HepG2 (cell line): ENCODE data around the gene PLXNB2. TPM values are rescaled to one million over a fixed set of nuclear protein-coding genes. Genes with fewer than 3 reads are reported as not detected.

Source experiments
- GZF1 ChIP-seq: sonication (generic); formaldehyde crosslinking; IDR thresholded peaks from 2 replicates; pipeline ENCODE4 v1.5.1; 2020; ENCODE audit warnings: mild to moderate bottlenecking, missing genetic modification reagents
- MED8 ChIP-seq: sonication (generic); formaldehyde crosslinking; IDR thresholded peaks from 2 replicates; pipeline ENCODE4 v1.8.1; 2023; ENCODE audit warnings: mild to moderate bottlenecking, missing genetic modification reagents; ENCODE audit not compliant: insufficient replicate concordance
- MEF2D ChIP-seq: sonication (generic); formaldehyde crosslinking; IDR thresholded peaks from 2 replicates; pipeline ENCODE4 v1.5.1; 2020; ENCODE audit warnings: mild to moderate bottlenecking, missing genetic modification reagents
- MYNN ChIP-seq: sonication (generic); formaldehyde crosslinking; IDR thresholded peaks from 2 replicates; pipeline ENCODE4 v1.4.0; 2020; ENCODE audit warnings: mild to moderate bottlenecking, low read depth, missing genetic modification reagents
- REPIN1 ChIP-seq: sonication (generic); formaldehyde crosslinking; IDR thresholded peaks from 2 replicates; pipeline ENCODE4 v1.8.0; 2022; ENCODE audit warnings: missing genetic modification reagents, low read depth, mild to moderate bottlenecking, borderline replicate concordance
- TSC22D2 ChIP-seq: sonication (generic); formaldehyde crosslinking; IDR thresholded peaks from 2 replicates; pipeline ENCODE4 v1.5.1; 2020; ENCODE audit warnings: missing genetic modification reagents, mild to moderate bottlenecking, borderline replicate concordance
- ZNF12 ChIP-seq: sonication (generic); formaldehyde crosslinking; IDR thresholded peaks from 2 replicates; pipeline ENCODE4 v1.5.0; 2020; ENCODE audit warnings: missing genetic modification reagents
- ZNF124 ChIP-seq: sonication (generic); formaldehyde crosslinking; IDR thresholded peaks from 2 replicates; pipeline ENCODE4 v1.4.0; 2020; ENCODE audit warnings: missing genetic modification reagents
- ZNF224 ChIP-seq: sonication (generic); formaldehyde crosslinking; IDR thresholded peaks from 2 replicates; pipeline ENCODE4 v1.5.0; 2020; ENCODE audit warnings: mild to moderate bottlenecking, missing genetic modification reagents
- ZNF24 ChIP-seq: fragments of 450-650 bp; IDR thresholded peaks from 2 replicates; pipeline ENCODE4 v1.6.1; 2017; ENCODE audit warnings: antibody characterized with exemption, mild to moderate bottlenecking
- ZNF451 ChIP-seq: sonication (generic); formaldehyde crosslinking; IDR thresholded peaks from 2 replicates; pipeline ENCODE4 v1.5.0; 2020; ENCODE audit warnings: mild to moderate bottlenecking, missing genetic modification reagents
- ZNF589 ChIP-seq: sonication (generic); formaldehyde crosslinking; conservative IDR thresholded peaks from 2 replicates; pipeline ENCODE4 v1.8.0; 2022; ENCODE audit warnings: mild to moderate bottlenecking, moderate library complexity, missing genetic modification reagents
- polyA plus RNA-seq, 8 experiments: library from polyadenylated mRNA; depleted of rRNA in 3 of 8; stranded (reverse) in 7 of 8; unstranded in 1 of 8; fragments of >200 nt; fragmentation: Illumina TruSeq in 4 of 8; extraction: Trizol in 4 of 8; gene quantifications; 2 replicates each; pipeline versions ENCODE4 v1.2.1 to v1.2.3, GENCODE V29; 2011 to 2016; ENCODE audit warnings: low read depth in 4 of 8, missing spikeins in 1 of 8, mixed read lengths in 1 of 8; ENCODE audit not compliant: insufficient read depth in 1 of 8
- total RNA-seq, 5 experiments: library from RNA; depleted of rRNA; stranded (reverse); fragments of >200 nt; fragmentation: Illumina TruSeq; extraction: Trizol; gene quantifications; 2 replicates each; pipeline ENCODE4 v1.2.3, GENCODE V29; 2016; ENCODE audit warnings: low read depth in 1 of 5
- TF ChIP-seq, protein P1 (sequence below): IDR thresholded peaks from 2 replicates; pipeline ENCODE4 v1.6.1; 2018; ENCODE audit warnings: missing genetic modification reagents, mild to moderate bottlenecking, missing compliant biosample characterization
- TF ChIP-seq, protein P2 (sequence below): IDR thresholded peaks from 2 replicates; pipeline ENCODE4 v1.6.1; 2018; ENCODE audit warnings: missing genetic modification reagents
- TF ChIP-seq, protein P3 (sequence below): fragments of 450-650 bp; IDR thresholded peaks from 2 replicates; pipeline ENCODE4 v1.6.1; 2016
- TF ChIP-seq, protein P4 (sequence below): sonication (generic); formaldehyde crosslinking; IDR thresholded peaks from 2 replicates; pipeline ENCODE4 v1.5.1; 2020; ENCODE audit warnings: missing genetic modification reagents, mild to moderate bottlenecking, borderline replicate concordance
- TF ChIP-seq, protein P5 (sequence below): fragments of 450-650 bp; IDR thresholded peaks from 2 replicates; pipeline ENCODE4 v1.6.1; 2017
- TF ChIP-seq, protein P6 (sequence below): sonication (generic); formaldehyde crosslinking; IDR thresholded peaks from 2 replicates; pipeline ENCODE4 v1.4.0; 2020; ENCODE audit warnings: mild to moderate bottlenecking, missing genetic modification reagents
- TF ChIP-seq, protein P7 (sequence below): sonication (generic); formaldehyde crosslinking; IDR thresholded peaks from 2 replicates; pipeline ENCODE4 v1.9.0; 2021; ENCODE audit warnings: missing genetic modification reagents, borderline replicate concordance

PLXNB2 gene
- total and polyA plus RNA-seq, 2 of the 13 experiments (the other 11 are each of a cell fraction or from before 2014, with no cell fraction given), result 32.6 to 68.9 TPM

DNA sequence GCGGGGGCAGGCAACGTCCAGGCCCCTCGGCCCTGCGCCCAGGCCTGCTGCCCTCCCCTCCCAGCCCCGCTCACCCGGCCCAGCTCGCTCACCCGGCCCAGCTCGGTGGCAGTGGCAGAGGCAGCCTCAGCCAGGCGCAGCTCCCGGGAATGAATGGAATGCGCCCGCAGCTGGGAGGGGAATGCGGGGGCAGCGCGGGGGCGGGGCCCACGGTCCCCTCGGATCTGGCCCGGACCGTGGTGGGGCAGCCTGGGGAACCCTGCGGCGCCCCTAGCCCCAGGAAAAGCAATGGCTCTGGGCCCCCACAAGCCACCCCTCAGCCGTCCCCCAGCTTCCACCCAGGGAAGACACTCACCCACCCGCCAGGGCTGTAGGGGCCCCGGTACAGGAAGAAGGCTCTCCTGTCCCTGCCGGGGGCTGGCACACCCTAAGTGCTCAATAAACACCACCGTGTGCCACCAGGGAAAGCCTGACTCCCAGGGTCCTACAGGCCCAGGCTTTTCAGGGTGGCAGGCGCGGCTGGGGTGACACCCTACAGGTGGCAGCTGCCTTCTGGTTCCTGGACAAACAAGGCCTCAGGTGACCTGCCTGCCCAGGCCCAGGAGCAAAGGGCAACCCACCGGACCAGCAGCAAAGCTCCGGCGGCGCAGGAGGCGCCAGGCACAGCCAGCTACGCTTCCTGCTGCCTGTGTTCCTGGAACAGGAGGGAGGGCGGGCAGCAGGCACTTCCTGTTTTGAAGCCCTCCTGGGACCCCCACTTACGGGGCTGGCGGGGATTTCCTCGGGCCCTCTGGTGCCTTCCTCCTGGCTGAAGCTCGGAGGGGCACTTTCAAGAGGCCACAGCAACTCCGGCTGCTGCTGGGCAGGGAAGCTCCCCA lies 13.8 kb downstream of the PLXNB2 start (continued):
- TF ChIP-seq MYNN, result 0 out of 2 replicates have a peak, but pooled peaks have one; percentile 13
- TF ChIP-seq ZNF12 (CRISPR knock-in tag), result peak; percentile 57; the same call in 1 of the 2 replicates
- TF ChIP-seq MED8, result no peak
- TF ChIP-seq, protein P1, sequence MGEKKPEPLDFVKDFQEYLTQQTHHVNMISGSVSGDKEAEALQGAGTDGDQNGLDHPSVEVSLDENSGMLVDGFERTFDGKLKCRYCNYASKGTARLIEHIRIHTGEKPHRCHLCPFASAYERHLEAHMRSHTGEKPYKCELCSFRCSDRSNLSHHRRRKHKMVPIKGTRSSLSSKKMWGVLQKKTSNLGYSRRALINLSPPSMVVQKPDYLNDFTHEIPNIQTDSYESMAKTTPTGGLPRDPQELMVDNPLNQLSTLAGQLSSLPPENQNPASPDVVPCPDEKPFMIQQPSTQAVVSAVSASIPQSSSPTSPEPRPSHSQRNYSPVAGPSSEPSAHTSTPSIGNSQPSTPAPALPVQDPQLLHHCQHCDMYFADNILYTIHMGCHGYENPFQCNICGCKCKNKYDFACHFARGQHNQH (CRISPR knock-in tag), result peak; percentile 87
- TF ChIP-seq, protein P2, sequence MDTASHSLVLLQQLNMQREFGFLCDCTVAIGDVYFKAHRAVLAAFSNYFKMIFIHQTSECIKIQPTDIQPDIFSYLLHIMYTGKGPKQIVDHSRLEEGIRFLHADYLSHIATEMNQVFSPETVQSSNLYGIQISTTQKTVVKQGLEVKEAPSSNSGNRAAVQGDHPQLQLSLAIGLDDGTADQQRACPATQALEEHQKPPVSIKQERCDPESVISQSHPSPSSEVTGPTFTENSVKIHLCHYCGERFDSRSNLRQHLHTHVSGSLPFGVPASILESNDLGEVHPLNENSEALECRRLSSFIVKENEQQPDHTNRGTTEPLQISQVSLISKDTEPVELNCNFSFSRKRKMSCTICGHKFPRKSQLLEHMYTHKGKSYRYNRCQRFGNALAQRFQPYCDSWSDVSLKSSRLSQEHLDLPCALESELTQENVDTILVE (CRISPR knock-in tag), result peak; percentile 80; the same call in 1 of the 2 replicates
- peak; percentile 78; the same call in 1 of the 2 replicates for TF ChIP-seq ZNF451 (CRISPR knock-in tag)
- TF ChIP-seq ZNF589, result no peak
- TF ChIP-seq, protein P3, sequence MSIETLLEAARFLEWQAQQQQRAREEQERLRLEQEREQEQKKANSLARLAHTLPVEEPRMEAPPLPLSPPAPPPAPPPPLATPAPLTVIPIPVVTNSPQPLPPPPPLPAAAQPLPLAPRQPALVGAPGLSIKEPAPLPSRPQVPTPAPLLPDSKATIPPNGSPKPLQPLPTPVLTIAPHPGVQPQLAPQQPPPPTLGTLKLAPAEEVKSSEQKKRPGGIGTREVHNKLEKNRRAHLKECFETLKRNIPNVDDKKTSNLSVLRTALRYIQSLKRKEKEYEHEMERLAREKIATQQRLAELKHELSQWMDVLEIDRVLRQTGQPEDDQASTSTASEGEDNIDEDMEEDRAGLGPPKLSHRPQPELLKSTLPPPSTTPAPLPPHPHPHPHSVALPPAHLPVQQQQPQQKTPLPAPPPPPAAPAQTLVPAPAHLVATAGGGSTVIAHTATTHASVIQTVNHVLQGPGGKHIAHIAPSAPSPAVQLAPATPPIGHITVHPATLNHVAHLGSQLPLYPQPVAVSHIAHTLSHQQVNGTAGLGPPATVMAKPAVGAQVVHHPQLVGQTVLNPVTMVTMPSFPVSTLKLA, result no peak
- 0 out of 2 replicates have a peak, but pooled peaks have one; percentile 40 for TF ChIP-seq GZF1 (CRISPR knock-in tag)
- no peak for TF ChIP-seq ZNF124 (CRISPR knock-in tag)
- 0 out of 2 replicates have a peak, but pooled peaks have one; percentile 49 for TF ChIP-seq REPIN1
- TF ChIP-seq, protein P4, sequence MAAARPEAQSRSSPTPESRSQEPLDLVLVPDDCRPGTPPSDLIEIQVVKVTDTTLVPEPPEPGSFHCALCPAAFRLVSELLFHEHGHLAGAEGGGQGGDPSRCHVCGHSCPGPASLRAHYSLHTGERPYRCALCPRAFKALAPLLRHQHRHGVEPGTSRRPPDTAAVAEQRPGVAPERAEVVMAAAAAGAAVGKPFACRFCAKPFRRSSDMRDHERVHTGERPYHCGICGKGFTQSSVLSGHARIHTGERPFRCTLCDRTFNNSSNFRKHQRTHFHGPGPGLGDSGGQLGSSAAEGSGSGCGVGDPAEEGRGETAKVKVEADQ (CRISPR knock-in tag), result 0 out of 2 replicates have a peak, but pooled peaks have one; percentile 60
- TF ChIP-seq, protein P5, sequence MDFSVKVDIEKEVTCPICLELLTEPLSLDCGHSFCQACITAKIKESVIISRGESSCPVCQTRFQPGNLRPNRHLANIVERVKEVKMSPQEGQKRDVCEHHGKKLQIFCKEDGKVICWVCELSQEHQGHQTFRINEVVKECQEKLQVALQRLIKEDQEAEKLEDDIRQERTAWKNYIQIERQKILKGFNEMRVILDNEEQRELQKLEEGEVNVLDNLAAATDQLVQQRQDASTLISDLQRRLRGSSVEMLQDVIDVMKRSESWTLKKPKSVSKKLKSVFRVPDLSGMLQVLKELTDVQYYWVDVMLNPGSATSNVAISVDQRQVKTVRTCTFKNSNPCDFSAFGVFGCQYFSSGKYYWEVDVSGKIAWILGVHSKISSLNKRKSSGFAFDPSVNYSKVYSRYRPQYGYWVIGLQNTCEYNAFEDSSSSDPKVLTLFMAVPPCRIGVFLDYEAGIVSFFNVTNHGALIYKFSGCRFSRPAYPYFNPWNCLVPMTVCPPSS, result no peak
- TF ChIP-seq ZNF224 (CRISPR knock-in tag), result no peak
- no peak for TF ChIP-seq TSC22D2
- peak; percentile 60 for TF ChIP-seq MEF2D (CRISPR knock-in tag)
- TF ChIP-seq ZNF24, result no peak
- TF ChIP-seq, protein P6, sequence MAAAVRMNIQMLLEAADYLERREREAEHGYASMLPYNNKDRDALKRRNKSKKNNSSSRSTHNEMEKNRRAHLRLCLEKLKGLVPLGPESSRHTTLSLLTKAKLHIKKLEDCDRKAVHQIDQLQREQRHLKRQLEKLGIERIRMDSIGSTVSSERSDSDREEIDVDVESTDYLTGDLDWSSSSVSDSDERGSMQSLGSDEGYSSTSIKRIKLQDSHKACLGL (CRISPR knock-in tag), result 0 out of 2 replicates have a peak, but pooled peaks have one; percentile 9
- TF ChIP-seq, protein P7, sequence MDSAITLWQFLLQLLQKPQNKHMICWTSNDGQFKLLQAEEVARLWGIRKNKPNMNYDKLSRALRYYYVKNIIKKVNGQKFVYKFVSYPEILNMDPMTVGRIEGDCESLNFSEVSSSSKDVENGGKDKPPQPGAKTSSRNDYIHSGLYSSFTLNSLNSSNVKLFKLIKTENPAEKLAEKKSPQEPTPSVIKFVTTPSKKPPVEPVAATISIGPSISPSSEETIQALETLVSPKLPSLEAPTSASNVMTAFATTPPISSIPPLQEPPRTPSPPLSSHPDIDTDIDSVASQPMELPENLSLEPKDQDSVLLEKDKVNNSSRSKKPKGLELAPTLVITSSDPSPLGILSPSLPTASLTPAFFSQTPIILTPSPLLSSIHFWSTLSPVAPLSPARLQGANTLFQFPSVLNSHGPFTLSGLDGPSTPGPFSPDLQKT (CRISPR knock-in tag), result no peak
